CD4-positive, CD25-positive, alpha-beta regulatory T cell (primary cell): Measurements from ENCODE around the gene GAS2L3. TPM values are rescaled to one million over a fixed set of nuclear protein-coding genes. Genes with fewer than 3 reads are reported as not detected.
A peak's percentile ranks its signal among the peaks of the same experiment; 100 is the strongest.
"Not testable (repeated sequence)": the region's sequence is repeated elsewhere in the genome, so short reads cannot be mapped to it uniquely, and the experiment has no call there.

Source experiments
- ATAC-seq, 2 donors: fragments of 150-1000 bp; cut with Tn5 transposase; one replicate each; pipeline ENCODE4 v1.10.0; 2021; ENCODE audit warnings: low read depth in 2 of 2, moderate number of reproducible peaks in 2 of 2, moderate library complexity in 1 of 2
- DNase-seq, 3 donors: peaks; one replicate each; pipeline versions ENCODE4 v3.0.0 to v3.0.0-alpha.2; 2012 to 2022; ENCODE audit warnings: mixed read lengths in 1 of 3
- H3K27ac ChIP-seq: one replicate; pipeline ENCODE4 v1.7.0; 2013; ENCODE audit warnings: mild to moderate bottlenecking, low read length; ENCODE audit not compliant: insufficient read depth, poor library complexity, severe bottlenecking
- H3K27me3 ChIP-seq: one replicate; pipeline ENCODE4 v1.7.0; 2013; ENCODE audit warnings: low read length; ENCODE audit not compliant: control insufficient read depth, insufficient read depth
- H3K36me3 ChIP-seq: one replicate; pipeline ENCODE4 v1.7.0; 2013; ENCODE audit warnings: mild to moderate bottlenecking, low read length, moderate library complexity; ENCODE audit not compliant: control insufficient read depth, insufficient read depth
- H3K4me1 ChIP-seq: 2 replicates; pipeline ENCODE4 v1.7.0; 2013; ENCODE audit warnings: mild to moderate bottlenecking, low read length; ENCODE audit not compliant: insufficient read depth, control insufficient read depth, poor library complexity, severe bottlenecking
- H3K4me3 ChIP-seq: one replicate; pipeline ENCODE4 v1.7.0; 2013; ENCODE audit warnings: low read depth, mild to moderate bottlenecking, low read length, moderate library complexity
- H3K9me3 ChIP-seq, 2 experiments: 1 replicate in 1 of 2; 2 replicates in 1 of 2; pipeline ENCODE4 v1.7.0; 2013; ENCODE audit warnings: low read length in 2 of 2, mild to moderate bottlenecking in 1 of 2, moderate library complexity in 1 of 2; ENCODE audit not compliant: control insufficient read depth in 2 of 2
- H3K27ac Mint-ChIP-seq, 3 donors: one replicate each; pipeline ENCODE4 v1.8.0; 2020 to 2022; ENCODE audit warnings: mild to moderate bottlenecking in 3 of 3, mixed read lengths in 3 of 3, moderate library complexity in 2 of 3
- H3K27me3 Mint-ChIP-seq: one replicate; pipeline ENCODE4 v1.8.0; 2022; ENCODE audit warnings: mild to moderate bottlenecking, mixed read lengths
- H3K36me3 Mint-ChIP-seq: one replicate; pipeline ENCODE4 v1.8.0; 2020; ENCODE audit warnings: mixed read lengths
- H3K4me1 Mint-ChIP-seq, 4 donors: one replicate each; pipeline ENCODE4 v1.8.0; 2020 to 2022; ENCODE audit warnings: mixed read lengths in 4 of 4, mild to moderate bottlenecking in 1 of 4
- H3K4me3 Mint-ChIP-seq, 4 donors: one replicate each; pipeline ENCODE4 v1.8.0; 2020 to 2022; ENCODE audit warnings: mild to moderate bottlenecking in 4 of 4, mixed read lengths in 4 of 4, moderate library complexity in 3 of 4
- H3K9me3 Mint-ChIP-seq, 7 donors: one replicate each; pipeline ENCODE4 v1.8.0; 2020 to 2022; ENCODE audit warnings: mixed read lengths in 7 of 7, mild to moderate bottlenecking in 3 of 7, moderate library complexity in 2 of 7
- polyA plus RNA-seq, 4 donors: library from polyadenylated mRNA; unstranded; fragments of 300-500 nt; fragmentation: Illumina TruSeq; gene quantifications; one replicate each; pipeline ENCODE4 v1.2.3, GENCODE V29; 2021
- total RNA-seq: library from RNA; stranded (reverse); gene quantifications from one replicate; pipeline ENCODE4 v1.2.3, GENCODE V29; 2022

The GAS2L3 gene
- total and polyA plus RNA-seq, 5 donors from 2014 or later = 0.12 TPM; not detected in 4

GRCh38 chr12:100544165-100544564, 29.3 kb upstream of the GAS2L3 start:
- Mint-ChIP-seq H3K27ac (no peak overlapping the region), H3K36me3 (no peaks in the 10 kb centered on the region), H3K4me3 (no peak overlapping the region), H3K9me3 (peaks cover 0 to 3% (median 0%) of the 10 kb centered on the region in 7 donors), H3K4me1 (no peaks in the 10 kb centered on the region), H3K27me3 (no peaks in the 10 kb centered on the region)
- H3K36me3 ChIP-seq = no peaks in the 10 kb centered on the region
- no peaks in the 10 kb centered on the region for H3K4me1 ChIP-seq
- ATAC-seq = no peak
- H3K27me3 ChIP-seq = no peaks in the 10 kb centered on the region
- no peak for DNase-seq
- no peak overlapping the region for H3K4me3 ChIP-seq
- no peak overlapping the region for H3K27ac ChIP-seq
- no peaks in the 10 kb centered on the region for H3K9me3 ChIP-seq

GRCh38 chr12:100545092-100545491, 28.4 kb upstream of the GAS2L3 start:
- H3K4me1 ChIP-seq = no peaks in the 10 kb centered on the region
- H3K9me3 ChIP-seq = no peaks in the 10 kb centered on the region
- Mint-ChIP-seq H3K4me1 (no peaks in the 10 kb centered on the region), H3K36me3 (no peaks in the 10 kb centered on the region), H3K9me3 (peaks cover 0 to 3% (median 0%) of the 10 kb centered on the region in 7 donors), H3K27me3 (no peaks in the 10 kb centered on the region), H3K4me3 (no peak overlapping the region), H3K27ac (no peak overlapping the region)
- H3K36me3 ChIP-seq = no peaks in the 10 kb centered on the region
- DNase-seq (no peak), ATAC-seq (no peak)
- H3K27ac ChIP-seq = no peak overlapping the region
- no peaks in the 10 kb centered on the region for H3K27me3 ChIP-seq
- no peak overlapping the region for H3K4me3 ChIP-seq

GRCh38 chr12:100553936-100554335, 19.5 kb upstream of the GAS2L3 start:
- no peaks in the 10 kb centered on the region for H3K9me3 Mint-ChIP-seq

GRCh38 chr12:100554608-100555077, 18.8 kb upstream of the GAS2L3 start:
- no peaks in the 10 kb centered on the region for H3K4me1 ChIP-seq
- ATAC-seq = no peak
- H3K36me3 ChIP-seq = no peaks in the 10 kb centered on the region
- Mint-ChIP-seq H3K27ac (no peak overlapping the region), H3K27me3 (peaks cover 4% of the 10 kb centered on the region), H3K36me3 (no peaks in the 10 kb centered on the region), H3K4me3 (no peak overlapping the region), H3K4me1 (no peaks in the 10 kb centered on the region), H3K9me3 (no peaks in the 10 kb centered on the region)
- H3K27ac ChIP-seq = no peak overlapping the region
- no peak overlapping the region for H3K4me3 ChIP-seq
- peak in 2 of 3 donors; percentile 4 to 28 for DNase-seq
- no peaks in the 10 kb centered on the region for H3K27me3 ChIP-seq
- no peaks in the 10 kb centered on the region for H3K9me3 ChIP-seq

More at GRCh38 chr12:100553936-100554335, 19.5 kb upstream of the GAS2L3 start:
- Mint-ChIP-seq H3K4me3 (no peak overlapping the region), H3K36me3 (no peaks in the 10 kb centered on the region), H3K27me3 (peaks cover 4% of the 10 kb centered on the region), H3K27ac (no peak overlapping the region), H3K4me1 (no peaks in the 10 kb centered on the region)
- Histone ChIP-seq H3K36me3 (no peaks in the 10 kb centered on the region), H3K4me1 (no peaks in the 10 kb centered on the region), H3K27ac (no peak overlapping the region), H3K4me3 (no peak overlapping the region), H3K27me3 (no peaks in the 10 kb centered on the region), H3K9me3 (no peaks in the 10 kb centered on the region)
- DNase-seq (no peak), ATAC-seq (no peak)

GRCh38 chr12:100555722-100556121, 17.8 kb upstream of the GAS2L3 start:
- H3K4me1 ChIP-seq = no peaks in the 10 kb centered on the region
- H3K4me3 ChIP-seq = no peak overlapping the region
- DNase-seq (no peak), ATAC-seq (no peak)
- H3K27ac ChIP-seq = no peak overlapping the region
- Mint-ChIP-seq H3K4me3 (no peak overlapping the region), H3K9me3 (peaks cover 0 to 3% (median 0%) of the 10 kb centered on the region in 7 donors), H3K27ac (no peak overlapping the region), H3K27me3 (peaks cover 4% of the 10 kb centered on the region), H3K4me1 (no peaks in the 10 kb centered on the region), H3K36me3 (no peaks in the 10 kb centered on the region)
- H3K36me3 ChIP-seq = no peaks in the 10 kb centered on the region
- no peaks in the 10 kb centered on the region for H3K9me3 ChIP-seq
- H3K27me3 ChIP-seq = no peaks in the 10 kb centered on the region

GRCh38 chr12:100557357-100557756, 16.1 kb upstream of the GAS2L3 start:
- no peak overlapping the region for H3K4me3 Mint-ChIP-seq
- H3K36me3 Mint-ChIP-seq = no peaks in the 10 kb centered on the region
- no peaks in the 10 kb centered on the region for H3K27me3 ChIP-seq
- H3K27me3 Mint-ChIP-seq = peaks cover 4% of the 10 kb centered on the region
- H3K4me1 Mint-ChIP-seq = no peaks in the 10 kb centered on the region
- H3K36me3 ChIP-seq = no peaks in the 10 kb centered on the region
- peaks cover 0 to 3% (median 0%) of the 10 kb centered on the region in 7 donors for H3K9me3 Mint-ChIP-seq
- no peak overlapping the region for H3K27ac ChIP-seq
- ATAC-seq (no peak), DNase-seq (no peak)
- H3K9me3 ChIP-seq = no peaks in the 10 kb centered on the region
- no peak overlapping the region for H3K4me3 ChIP-seq
- H3K4me1 ChIP-seq = no peaks in the 10 kb centered on the region
- no peak overlapping the region for H3K27ac Mint-ChIP-seq

GRCh38 chr12:100559261-100559660, 14.2 kb upstream of the GAS2L3 start:
- not testable (repeated sequence) for H3K27me3 Mint-ChIP-seq, ATAC-seq, H3K9me3 Mint-ChIP-seq

GRCh38 chr12:100564090-100564489, 9.4 kb upstream of the GAS2L3 start:
- Mint-ChIP-seq H3K4me3 (no peak overlapping the region), H3K4me1 (no peaks in the 10 kb centered on the region), H3K9me3 (peaks cover 0 to 3% (median 0%) of the 10 kb centered on the region in 7 donors), H3K27me3 (peaks cover 18% of the 10 kb centered on the region), H3K27ac (no peak overlapping the region), H3K36me3 (no peaks in the 10 kb centered on the region)
- H3K27me3 ChIP-seq = peaks cover 3% of the 10 kb centered on the region
- no peak overlapping the region for H3K27ac ChIP-seq
- DNase-seq = no peak
- no peak for ATAC-seq
- no peaks in the 10 kb centered on the region for H3K9me3 ChIP-seq
- H3K4me3 ChIP-seq = no peak overlapping the region
- no peaks in the 10 kb centered on the region for H3K4me1 ChIP-seq
- no peaks in the 10 kb centered on the region for H3K36me3 ChIP-seq

More at GRCh38 chr12:100559261-100559660, 14.2 kb upstream of the GAS2L3 start:
- H3K4me3 Mint-ChIP-seq, H3K27ac ChIP-seq, H3K27me3 ChIP-seq, H3K4me3 ChIP-seq, H3K4me1 Mint-ChIP-seq, H3K27ac Mint-ChIP-seq, DNase-seq, H3K4me1 ChIP-seq, H3K9me3 ChIP-seq, H3K36me3 ChIP-seq, H3K36me3 Mint-ChIP-seq: not testable (repeated sequence)
